ENCODE data around the gene TMEM171. TPM values are rescaled to one million over a fixed set of nuclear protein-coding genes. Genes with fewer than 3 reads are reported as not detected.

The TMEM171 gene
- total and polyA plus RNA-seq, 2 of the 8 experiments (the other 6 are each of a cell fraction or from before 2014, with no cell fraction given), result 1.0 to 2.2 TPM

- no peak overlapping the region for H3K56ac ChIP-seq (replicated peaks; ENCODE audit: insufficient read length, low read depth, low read length)
- H3K23ac ChIP-seq (ENCODE audit: insufficient read length), result no peak overlapping the region
- no peaks in the 10 kb centered on the region for H3K23me2 ChIP-seq (ENCODE audit: low read depth, low read length)
- CTCF ChIA-PET (ENCODE audit: partially characterized antibody), result interaction anchor here (0.5 to 1.5 kb wide), 5 partner anchors 10 to 116 kb away, joined by 3 to 4 read pairs (median 3); partner anchors contain the start of gene TMEM174
- H3K18ac ChIP-seq (ENCODE audit: extremely low read depth, low read length), result no peak overlapping the region
- no peaks in the 10 kb centered on the region for H3K4me1 ChIP-seq (replicated peaks in 1 of 4; ENCODE audit: control insufficient read depth in 3 of 4, insufficient read depth in 4 of 4, low read length in 3 of 4)
- H3K79me1 ChIP-seq (ENCODE audit: low read depth, low read length), result no peaks in the 10 kb centered on the region
- peaks cover 4 to 7% of the 10 kb centered on the region in 2 experiments; a peak in 1 of 4 replicates for H3K9me3 ChIP-seq (ENCODE audit: insufficient read depth in 2 of 2, low read depth in 1 of 2, low read length in 1 of 2)
- H3K4me2 ChIP-seq (ENCODE audit: insufficient read depth in 1 of 2, low read depth in 2 of 2, low read length in 2 of 2), result no peak overlapping the region
- no peak overlapping the region for H4K91ac ChIP-seq (replicated peaks; ENCODE audit: insufficient read length, low read length)
- H3K9ac ChIP-seq (replicated peaks in 1 of 4; ENCODE audit: extremely low read depth in 1 of 4, low read depth in 3 of 4, low read length in 3 of 4), result no peak overlapping the region
- H2BK15ac ChIP-seq (ENCODE audit: low read length), result no peak overlapping the region
- H2BK12ac ChIP-seq (ENCODE audit: low read depth, low read length), result no peak overlapping the region
- DNase-seq (ENCODE audit: low read depth in 1 of 2, low spot score in 2 of 2), result no peak
- no peak overlapping the region for H2BK20ac ChIP-seq (ENCODE audit: low read length)
- no peak overlapping the region for H2AK5ac ChIP-seq (ENCODE audit: low read depth, low read length)
- no peak for FAIRE-seq
- no peak overlapping the region for H4K5ac ChIP-seq (ENCODE audit: insufficient read length, low read depth, low read length)
- H2AFZ ChIP-seq (ENCODE audit: low read length), result no peak overlapping the region
- no peaks in the 10 kb centered on the region for H3K27me3 ChIP-seq (replicated peaks in 1 of 4; ENCODE audit: control insufficient read depth in 3 of 4, extremely low read depth in 1 of 4, insufficient read depth in 3 of 4, low read length in 3 of 4)
- no peaks in the 10 kb centered on the region for H3K36me3 ChIP-seq (ENCODE audit: control insufficient read depth in 2 of 4, insufficient read depth in 4 of 4, low read length in 3 of 4)
- H3K14ac ChIP-seq (ENCODE audit: insufficient read length), result no peak overlapping the region
- no peak overlapping the region for H2BK5ac ChIP-seq (ENCODE audit: low read depth, low read length)
- POLR2A ChIA-PET (ENCODE audit: partially characterized antibody), result interaction anchor here (1.0 kb wide), 1 partner anchor 19 kb away, joined by 3 read pairs; no protein-coding TSS in a partner anchor
- no peak overlapping the region for H4K8ac ChIP-seq (ENCODE audit: extremely low read depth, insufficient read depth, low read length)
- no peaks in the 10 kb centered on the region for H3K79me2 ChIP-seq (ENCODE audit: control insufficient read depth in 1 of 2, insufficient read depth in 2 of 2, low read length in 2 of 2)
- H4K20me1 ChIP-seq (replicated peaks in 1 of 2; ENCODE audit: control insufficient read depth in 1 of 2, insufficient read depth in 2 of 2, low read length in 2 of 2), result no peaks in the 10 kb centered on the region
- no peak overlapping the region for H3K4ac ChIP-seq (replicated peaks; ENCODE audit: insufficient read length, low read depth, low read length)
- H3K27ac ChIP-seq (ENCODE audit: low read depth, low read length), result no peak overlapping the region
- H3K4me3 ChIP-seq (ENCODE audit: extremely low read depth in 1 of 4, insufficient read depth in 2 of 4, low read depth in 3 of 4, low read length in 4 of 4), result no peak overlapping the region
- no peak overlapping the region for H2BK120ac ChIP-seq (replicated peaks; ENCODE audit: low read depth, low read length)
- 83% methylated on average over 4 of the region's 4 CpGs; no CpG with 5 or more reads in 1 of the 2 experiments for WGBS, 2 experiments (ENCODE audit: extremely low coverage in 1 of 2, insufficient coverage in 1 of 2, insufficient read length in 1 of 2, insufficient replicate concordance in 2 of 2, low coverage in 1 of 2, low lambda C conversion rate in 2 of 2, missing lambda C conversion rate in 1 of 2)
- TF ChIP-seq ATF2 (IDR thresholded peaks at IDR 0.05; ENCODE audit: low read length), result no peak
- TF ChIP-seq HDAC2 (IDR thresholded peaks at IDR 0.05; ENCODE audit: borderline replicate concordance in 1 of 2, low read depth in 2 of 2, low read length in 2 of 2), result no peak
- TF ChIP-seq MAFK (IDR thresholded peaks at IDR 0.05; ENCODE audit: low read depth, low read length), result no peak
- no peak for TF ChIP-seq RNF2 (IDR thresholded peaks at IDR 0.05; ENCODE audit: borderline replicate concordance, low read depth, low read length, missing control alignments, poor library complexity, severe bottlenecking)
- no peak for TF ChIP-seq TBP (IDR thresholded peaks at IDR 0.05; ENCODE audit: low read depth, low read length)
- no peak for TF ChIP-seq RFX5 (IDR thresholded peaks at IDR 0.05; ENCODE audit: borderline replicate concordance, low read depth, low read length)
- no peak for TF ChIP-seq SIN3A (conservative IDR thresholded peaks at IDR 0.05 in 1 of 2, IDR thresholded peaks at IDR 0.05 in 1 of 2; ENCODE audit: low read depth in 1 of 2, low read length in 2 of 2)
- no peak for TF ChIP-seq RXRA (IDR thresholded peaks at IDR 0.05; ENCODE audit: insufficient read depth, low read depth, low read length)
- TF ChIP-seq JUN (IDR thresholded peaks at IDR 0.05; ENCODE audit: low read depth, low read length), result no peak
- TF ChIP-seq YY1 (IDR thresholded peaks at IDR 0.05; ENCODE audit: low read depth, low read length), result no peak
- TF ChIP-seq SUZ12 (IDR thresholded peaks at IDR 0.05; ENCODE audit: low read length), result no peak
- no peak for TF ChIP-seq BRCA1 (IDR thresholded peaks at IDR 0.05; ENCODE audit: low read depth, low read length)
Observed at GRCh38 chr5:73100109-73100508, 20.3 kb upstream of the TMEM171 start.
